Fibroblast of pulmonary artery (primary cell): Measurements from ENCODE around the gene RNF187.
A peak's percentile ranks its signal among the peaks of the same experiment; 100 is the strongest.
"Not testable (repeated sequence)": the region's sequence is repeated elsewhere in the genome, so short reads cannot be mapped to it uniquely, and the experiment has no call there.

Experiments used
- DNase-seq: peaks from one replicate; pipeline ENCODE4 v3.0.0-alpha.2; 2010; ENCODE audit warnings: low read depth
- H3K4me3 ChIP-seq: replicated peaks from 2 replicates; pipeline ENCODE4 v1.5.1; 2011; ENCODE audit warnings: low read depth, mild to moderate bottlenecking, control low read depth, low read length, moderate library complexity
- TF ChIP-seq, protein P1 (sequence below): IDR thresholded peaks from 2 replicates; pipeline ENCODE4 v1.5.1; 2011; ENCODE audit warnings: mild to moderate bottlenecking, control low read depth, low read length, inconsistent platforms; ENCODE audit errors: missing control alignments

RNF187 gene

DNA sequence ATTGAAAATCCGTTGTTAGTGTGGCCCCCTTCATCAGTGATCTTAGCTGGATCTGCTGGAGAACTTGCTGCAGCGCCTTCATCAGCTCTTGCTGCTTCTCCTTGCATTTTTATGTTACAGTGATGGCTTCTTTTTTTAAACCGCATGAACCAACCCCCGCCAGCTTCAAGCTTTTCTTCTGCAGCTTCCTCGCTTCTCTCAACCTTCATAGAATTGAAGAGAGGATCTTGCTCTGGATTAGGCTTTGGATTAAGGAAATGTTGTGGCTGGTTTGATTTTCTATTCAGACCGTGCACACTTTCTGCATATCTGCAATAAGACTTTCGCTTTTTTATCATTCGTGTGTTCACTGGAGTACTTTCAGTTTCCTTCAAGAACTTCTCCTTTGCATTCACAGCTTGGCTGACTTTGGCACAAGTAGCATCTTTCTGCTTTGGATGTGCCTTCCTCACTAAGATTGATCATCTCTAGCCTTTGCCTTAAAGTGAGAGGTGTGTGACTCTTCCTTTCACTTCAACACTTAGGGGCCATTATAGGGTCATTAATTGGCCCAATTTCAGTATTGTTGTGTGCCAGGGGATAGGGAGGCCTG lies 13.1 kb downstream of the RNF187 start:
- TF ChIP-seq, protein P1, sequence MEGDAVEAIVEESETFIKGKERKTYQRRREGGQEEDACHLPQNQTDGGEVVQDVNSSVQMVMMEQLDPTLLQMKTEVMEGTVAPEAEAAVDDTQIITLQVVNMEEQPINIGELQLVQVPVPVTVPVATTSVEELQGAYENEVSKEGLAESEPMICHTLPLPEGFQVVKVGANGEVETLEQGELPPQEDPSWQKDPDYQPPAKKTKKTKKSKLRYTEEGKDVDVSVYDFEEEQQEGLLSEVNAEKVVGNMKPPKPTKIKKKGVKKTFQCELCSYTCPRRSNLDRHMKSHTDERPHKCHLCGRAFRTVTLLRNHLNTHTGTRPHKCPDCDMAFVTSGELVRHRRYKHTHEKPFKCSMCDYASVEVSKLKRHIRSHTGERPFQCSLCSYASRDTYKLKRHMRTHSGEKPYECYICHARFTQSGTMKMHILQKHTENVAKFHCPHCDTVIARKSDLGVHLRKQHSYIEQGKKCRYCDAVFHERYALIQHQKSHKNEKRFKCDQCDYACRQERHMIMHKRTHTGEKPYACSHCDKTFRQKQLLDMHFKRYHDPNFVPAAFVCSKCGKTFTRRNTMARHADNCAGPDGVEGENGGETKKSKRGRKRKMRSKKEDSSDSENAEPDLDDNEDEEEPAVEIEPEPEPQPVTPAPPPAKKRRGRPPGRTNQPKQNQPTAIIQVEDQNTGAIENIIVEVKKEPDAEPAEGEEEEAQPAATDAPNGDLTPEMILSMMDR, result no peak
- H3K4me3 ChIP-seq, result no peak overlapping the region
- DNase-seq, result no peak

GRCh38 chr1:228500901-228501871 lies 14.0 kb downstream of the RNF187 start:
- peak; percentile 91 for DNase-seq
- TF ChIP-seq, protein P1, result peak; percentile 98
- H3K4me3 ChIP-seq, result no peak overlapping the region

DNA sequence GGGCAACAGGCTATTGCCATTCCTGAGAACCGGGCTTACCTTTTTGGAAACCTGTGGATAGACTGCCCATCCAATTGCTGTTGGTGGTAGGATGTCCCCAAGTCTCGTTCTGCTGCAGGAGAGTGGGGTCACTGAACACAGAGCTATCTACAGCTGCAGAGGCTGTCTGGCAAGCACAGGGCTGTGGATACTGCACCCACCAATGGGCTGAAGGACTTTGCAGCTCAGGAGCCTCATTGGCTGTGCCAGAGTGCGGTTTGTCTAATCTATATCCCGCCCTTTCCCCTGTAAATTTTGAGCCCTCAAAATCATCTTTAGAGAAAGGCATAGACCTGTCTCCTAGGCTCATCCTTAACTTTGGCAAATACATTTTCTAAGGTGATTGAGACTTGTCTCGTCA lies 15.3 kb downstream of the RNF187 start:
- TF ChIP-seq, protein P1, result no peak
- no peak overlapping the region for H3K4me3 ChIP-seq
- DNase-seq, result no peak

DNA sequence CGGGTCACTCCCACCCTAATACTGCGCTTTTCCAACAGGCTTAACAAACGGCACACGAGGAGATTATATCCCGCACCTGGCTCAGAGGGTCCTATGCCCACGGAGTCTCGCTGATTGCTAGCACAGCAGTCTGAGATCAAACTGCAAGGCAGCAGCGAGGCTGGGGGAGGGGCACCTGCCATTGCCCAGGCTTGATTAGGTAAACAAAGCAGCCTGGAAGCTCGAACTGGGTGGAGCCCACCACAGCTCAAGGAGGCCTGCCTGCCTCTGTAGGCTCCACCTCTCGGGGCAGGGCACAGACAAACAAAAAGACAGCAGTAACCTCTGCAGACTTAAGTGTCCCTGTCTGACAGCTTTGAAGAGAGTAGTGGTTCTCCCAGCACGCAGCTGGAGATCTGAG lies 18.8 kb downstream of the RNF187 start:
- H3K4me3 ChIP-seq, DNase-seq: not testable (repeated sequence)

DNA sequence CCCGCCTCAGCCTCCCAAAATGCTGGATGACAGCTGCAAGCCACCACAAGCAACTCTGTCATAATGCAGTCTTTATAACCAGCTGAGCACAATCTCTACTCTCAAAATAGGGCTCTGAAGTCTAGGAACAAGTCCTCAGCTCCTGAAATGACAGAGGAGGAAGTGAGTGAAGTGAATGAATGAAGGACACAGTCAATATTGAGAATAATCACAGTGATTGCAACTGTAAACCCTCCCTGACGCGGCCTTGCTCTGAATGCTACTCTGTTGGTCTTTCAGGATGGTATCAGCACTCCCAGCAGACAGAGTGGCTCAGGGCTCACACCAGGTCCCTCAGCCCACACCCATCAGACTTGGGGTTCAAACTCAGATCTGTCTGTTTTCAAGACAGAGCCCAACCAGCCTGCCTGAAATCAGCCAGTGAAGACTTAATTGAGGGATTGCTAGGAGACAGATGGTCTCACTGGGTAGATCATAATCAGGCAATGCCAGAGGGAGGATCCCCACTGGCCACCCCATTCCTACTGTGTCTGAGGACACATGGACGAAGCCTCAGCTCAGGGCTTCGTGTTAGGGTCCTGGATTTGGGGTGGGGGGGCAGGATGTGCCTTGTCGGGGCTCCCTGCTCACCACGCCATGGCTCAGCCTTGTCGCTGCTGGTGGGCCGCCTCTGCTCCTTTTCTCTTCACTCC lies 20.9 kb downstream of the RNF187 start:
- no peak for DNase-seq
- H3K4me3 ChIP-seq, result no peak overlapping the region
- TF ChIP-seq, protein P1, result no peak

DNA sequence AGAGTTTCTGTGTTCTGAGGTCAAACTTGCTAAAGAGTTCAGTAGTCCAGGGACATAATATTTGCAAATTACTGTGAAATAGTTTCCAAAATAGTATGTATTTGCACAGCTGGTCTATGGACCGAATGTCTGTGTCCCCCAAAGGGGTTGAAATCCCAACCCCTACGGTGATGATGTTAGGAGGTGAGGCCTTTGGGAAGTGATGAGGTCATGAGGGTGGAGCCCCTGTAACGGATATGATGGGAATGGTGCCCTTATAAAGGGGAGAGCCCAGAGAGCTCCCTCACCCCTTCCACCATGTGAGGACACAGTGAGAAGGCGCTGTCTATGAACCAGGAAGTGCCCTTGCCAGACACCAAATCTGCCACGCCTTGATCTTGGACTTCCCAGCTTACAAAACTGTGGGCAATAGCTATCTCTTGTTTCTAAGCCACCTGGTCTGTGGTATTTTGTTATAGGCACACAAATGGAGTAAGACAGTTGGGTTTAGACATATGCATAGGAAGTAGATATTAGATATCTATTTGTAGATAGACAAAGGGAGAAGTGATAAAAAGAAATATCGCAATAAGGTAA lies 21.7 kb downstream of the RNF187 start:
- TF ChIP-seq, protein P1, result no peak
- DNase-seq, result no peak

More for the DNA sequence above, 21.7 kb downstream of the RNF187 start:
- H3K4me3 ChIP-seq, result no peak overlapping the region
